Sigmoid colon (tissue), 7 donors: ENCODE measurements around the gene AQP10. TPM values are rescaled to one million over a fixed set of nuclear protein-coding genes. Genes with fewer than 3 reads are reported as not detected.

Experiments used
- DNase-seq: peaks from one replicate; pipeline ENCODE4 v3.0.0-alpha.2; 2019
- H3K27ac ChIP-seq, 4 donors: fragments of 200-600 bp; sonication (generic); one replicate each; pipeline ENCODE4 v1.5.1; 2016 to 2019; ENCODE audit warnings: mild to moderate bottlenecking in 1 of 4
- H3K27me3 ChIP-seq, 3 donors: fragments of 200-600 bp; sonication (generic); one replicate each; pipeline ENCODE4 v1.5.1; 2019; ENCODE audit warnings: mild to moderate bottlenecking in 1 of 3
- H3K36me3 ChIP-seq, 4 donors: fragments of 200-600 bp; sonication (generic); one replicate each; pipeline ENCODE4 v1.5.1; 2016 to 2019
- H3K4me1 ChIP-seq, 4 donors: fragments of 200-600 bp; sonication (generic); one replicate each; pipeline ENCODE4 v1.5.1; 2017 to 2019
- H3K4me3 ChIP-seq, 4 donors: fragments of 200-600 bp; sonication (generic); one replicate each; pipeline ENCODE4 v1.5.1; 2017 to 2019; ENCODE audit warnings: mild to moderate bottlenecking in 2 of 4, moderate library complexity in 1 of 4
- H3K9me3 ChIP-seq, 4 donors: fragments of 200-600 bp in 3 of 4; sonication (generic) in 3 of 4; one replicate each; pipeline versions ENCODE4 v1.5.1 to v1.6.1; 2013 to 2019
- CTCF ChIP-seq, 4 experiments: fragments of 450-650 bp in 3 of 4; fragments of 200-600 bp in 1 of 4; IDR thresholded peaks; one replicate each; pipeline ENCODE4 v1.5.1; 2016 to 2019; ENCODE audit warnings: antibody characterized with exemption in 4 of 4, mild to moderate bottlenecking in 3 of 4, moderate library complexity in 2 of 4
- EP300 ChIP-seq, 4 donors: sonication (generic); formaldehyde crosslinking; IDR thresholded peaks; one replicate each; pipeline ENCODE4 v1.6.1; 2017; ENCODE audit warnings: antibody characterized with exemption in 4 of 4
- POLR2A ChIP-seq, 2 donors: fragments of 450-650 bp; IDR thresholded peaks; one replicate each; pipeline ENCODE4 v1.6.1; 2016; ENCODE audit warnings: antibody characterized with exemption in 2 of 2, mild to moderate bottlenecking in 2 of 2, moderate library complexity in 2 of 2
- POLR2AphosphoS5 ChIP-seq, 4 donors: sonication (generic); formaldehyde crosslinking; IDR thresholded peaks; one replicate each; pipeline ENCODE4 v1.6.1; 2017; ENCODE audit warnings: antibody characterized with exemption in 4 of 4
- WGBS, 2 donors: extraction: QIAGEN DNeasy Blood & Tissue Kit; methylation state at CpG; one replicate each; pipeline ENCODE4 v1.1.7; 2013; 5-methylcytosine and 5-hydroxymethylcytosine counted together
- intact Hi-C: fragments of 100-400 bp; cut with DNase I; formaldehyde crosslinking; loops from one replicate; pipeline ENCODE4 v1.15.1; 2023
- polyA plus RNA-seq, 3 donors: library from polyadenylated mRNA; stranded (reverse); fragments of 200-250 nt; gene quantifications; one replicate each; pipeline ENCODE4 v1.2.3, GENCODE V29; 2013
- total RNA-seq, 4 donors: library from RNA; depleted of rRNA; stranded (reverse); fragments of >200 nt; gene quantifications; one replicate each; pipeline ENCODE4 v1.1.0, GENCODE V29; 2016
- donor health status: healthy with polysubstance abuse.
- donor health status: Bipolar disorder and iron deficiency.
- donor health status: healthy.

Gene AQP10
- total and polyA plus RNA-seq, 7 donors: not detected

- peak; percentile 94 for DNase-seq
- TF ChIP-seq EP300 (IDR thresholded peaks at IDR 0.05) (no peak), CTCF (IDR thresholded peaks at IDR 0.05) (no peak), POLR2AphosphoS5 (IDR thresholded peaks at IDR 0.05) (peak in 2 of 4 donors; percentile 36 to 39)
- H3K27me3 ChIP-seq: no peaks in the 10 kb centered on the region
- intact Hi-C loops: loop anchor here (5.0 kb wide), 2 partner anchors 109 to 229 kb away; partner anchors contain the start of gene UBE2Q1
- peaks cover 5 to 35% (median 25%) of the 10 kb centered on the region in 4 donors for H3K36me3 ChIP-seq
- no peaks in the 10 kb centered on the region for H3K9me3 ChIP-seq
- peak overlapping the region; percentile 93 to 98 (median 96) for H3K27ac ChIP-seq
- WGBS, 2 donors: 3 to 5% methylated on average over 76 of the region's 76 CpGs
- H3K4me3 ChIP-seq: peak overlapping the region; percentile 24 to 58 (median 54)
- H3K4me1 ChIP-seq: peaks cover 0 to 52% (median 41%) of the 10 kb centered on the region in 4 donors
Measured at GRCh38 chr1:154328318-154329151, 7.6 kb downstream of the AQP10 start.

- TF ChIP-seq EP300 (IDR thresholded peaks at IDR 0.05) (no peak), CTCF (IDR thresholded peaks at IDR 0.05) (no peak), POLR2AphosphoS5 (IDR thresholded peaks at IDR 0.05) (no peak), POLR2A (IDR thresholded peaks at IDR 0.05) (no peak)
- H3K9me3 ChIP-seq: no peaks in the 10 kb centered on the region
- H3K36me3 ChIP-seq: peaks cover 5 to 41% (median 29%) of the 10 kb centered on the region in 4 donors
- WGBS, 2 donors: 51 to 73% methylated on average over 6 of the region's 6 CpGs
- peak overlapping the region; percentile 93 to 98 (median 96) for H3K27ac ChIP-seq
- intact Hi-C loops: loop anchor here (5.0 kb wide), 2 partner anchors 108 to 228 kb away; partner anchors contain the start of gene UBE2Q1
- H3K4me3 ChIP-seq: peak overlapping the region in 3 of 4 donors; percentile 52 to 58 (median 56)
- peaks cover 0 to 55% (median 46%) of the 10 kb centered on the region in 4 donors for H3K4me1 ChIP-seq
- H3K27me3 ChIP-seq: no peaks in the 10 kb centered on the region
- no peak for DNase-seq
Measured at GRCh38 chr1:154329152-154329521, 8.2 kb downstream of the AQP10 start.

- Histone ChIP-seq H3K4me3 (no peak overlapping the region), H3K36me3 (peaks cover 5 to 45% (median 33%) of the 10 kb centered on the region in 4 donors), H3K9me3 (no peaks in the 10 kb centered on the region), H3K27me3 (no peaks in the 10 kb centered on the region), H3K4me1 (peaks cover 0 to 55% (median 48%) of the 10 kb centered on the region in 4 donors), H3K27ac (peak overlapping the region; percentile 93 to 98 (median 96))
- no peak for TF ChIP-seq POLR2A (IDR thresholded peaks at IDR 0.05)
- TF ChIP-seq POLR2AphosphoS5 (IDR thresholded peaks at IDR 0.05): no peak
- TF ChIP-seq EP300 (IDR thresholded peaks at IDR 0.05): no peak
- no peak for TF ChIP-seq CTCF (IDR thresholded peaks at IDR 0.05)
- intact Hi-C loops: loop anchor here (5.0 kb wide), 3 partner anchors 73 to 228 kb away; partner anchors contain the start of gene UBE2Q1
- 69 to 78% methylated on average over 7 of the region's 7 CpGs for WGBS, 2 donors
- DNase-seq: no peak
Measured at GRCh38 chr1:154329551-154330131, 8.7 kb downstream of the AQP10 start.

GRCh38 chr1:154330669-154331068, 9.8 kb downstream of the AQP10 start:
- intact Hi-C loops: loop anchor here (5.0 kb wide), 1 partner anchor 72 kb away; no protein-coding TSS in a partner anchor
- H3K27me3 ChIP-seq: no peaks in the 10 kb centered on the region
- peak overlapping the region in 1 of 4 donors; percentile 98 for H3K27ac ChIP-seq
- no peak overlapping the region for H3K4me3 ChIP-seq
- H3K36me3 ChIP-seq: peaks cover 5 to 45% (median 33%) of the 10 kb centered on the region in 4 donors
- no peaks in the 10 kb centered on the region for H3K9me3 ChIP-seq
- H3K4me1 ChIP-seq: peaks cover 0 to 59% (median 51%) of the 10 kb centered on the region in 4 donors
- no peak for TF ChIP-seq EP300 (IDR thresholded peaks at IDR 0.05)
- no peak for TF ChIP-seq POLR2AphosphoS5 (IDR thresholded peaks at IDR 0.05)
- TF ChIP-seq CTCF (IDR thresholded peaks at IDR 0.05): no peak
- no peak for TF ChIP-seq POLR2A (IDR thresholded peaks at IDR 0.05)
- DNase-seq: no peak
